ENCODE measurements around the gene CCDC50. TPM values are rescaled to one million over a fixed set of nuclear protein-coding genes. Genes with fewer than 3 reads are reported as not detected.

The CCDC50 gene
- total and polyA plus RNA-seq, 10 of the 15 experiments (the other 5 are each of a cell fraction or from before 2014, with no cell fraction given), result 46.7 to 150 (median 125) TPM

GRCh38 chr3:191361456-191361855 lies 32.3 kb downstream of the CCDC50 start:
- no peak overlapping the region for H3K9ac ChIP-seq (ENCODE audit: control insufficient read depth, insufficient read depth, low read length)
- no peak overlapping the region for H3K4me3 ChIP-seq
- no peak; the same call in 1 of the 3 replicates for ATAC-seq
- no peaks in the 10 kb centered on the region for H3K27me3 ChIP-seq (replicated peaks in 1 of 2; ENCODE audit: control insufficient read depth in 2 of 2, insufficient read depth in 2 of 2, low read length in 1 of 2)
- DNase-seq (ENCODE audit: low read depth, low spot score), result no peak
- intact Hi-C loops (cut with micrococcal nuclease; ENCODE audit: unreplicated experiment) (no loop called here), in situ Hi-C loops (cut with MboI) (no loop called here)
- no TSS peak for BruUV-seq (replicated peaks)
- ChIA-PET SMC1A (ENCODE audit: uncharacterized antibody, unreplicated experiment) (interaction anchor here (1.0 to 11.9 kb wide), 11 partner anchors 9 to 224 kb away, joined by 3 to 208 read pairs (median 4); no protein-coding TSS in a partner anchor), RAD21 (ENCODE audit: unreplicated experiment) (interaction anchor here (0.9 to 9.9 kb wide), 3 partner anchors 22 to 124 kb away, joined by 3 to 108 read pairs (median 72); no protein-coding TSS in a partner anchor), CTCF (interaction anchor here (0.8 to 1.8 kb wide), 5 partner anchors 11 to 1083 kb away, joined by 3 to 6 read pairs (median 3); no protein-coding TSS in a partner anchor), POLR2A (interaction anchor here (1.1 to 2.3 kb wide), 4 partner anchors 13 to 32 kb away, joined by 3 to 9 read pairs (median 4); partner anchors contain the start of gene CCDC50)
- H3K4me1 ChIP-seq (ENCODE audit: control insufficient read depth, insufficient read depth, low read length), result peaks cover 10% of the 10 kb centered on the region
- no peaks in the 10 kb centered on the region for H3K9me3 ChIP-seq (replicated peaks; ENCODE audit: control insufficient read depth, insufficient read depth, low read length)
- no peak for FAIRE-seq
- H3K27ac ChIP-seq (ENCODE audit: control insufficient read depth, insufficient read depth), result no peak overlapping the region
- no peak overlapping the region for H2AFZ ChIP-seq (ENCODE audit: control insufficient read depth, low read depth, low read length)
- H3K4me2 ChIP-seq (ENCODE audit: control insufficient read depth, insufficient read depth), result no peak overlapping the region
- H3K79me2 ChIP-seq (ENCODE audit: control insufficient read depth, insufficient read depth, low read length), result no peaks in the 10 kb centered on the region; the same call in 1 of the 2 replicates
- peaks cover 14 to 15% of the 10 kb centered on the region in 2 experiments for H3K36me3 ChIP-seq (ENCODE audit: control insufficient read depth in 2 of 2, insufficient read depth in 2 of 2, low read length in 1 of 2)
- 94% methylated on average over 1 of the region's 1 CpG for WGBS (ENCODE audit: insufficient coverage, insufficient replicate concordance, low lambda C conversion rate, missing lambda C conversion rate)
- no peaks in the 10 kb centered on the region for H4K20me1 ChIP-seq (ENCODE audit: control insufficient read depth, insufficient read depth)
- no peak for TF ChIP-seq ATF3 (IDR thresholded peaks at IDR 0.05; ENCODE audit: borderline replicate concordance, extremely low read depth, low read depth, low read length)
- no peak for TF ChIP-seq ELK1 (IDR thresholded peaks at IDR 0.05; ENCODE audit: low read depth, low read length)
- no peak for TF ChIP-seq ZBTB4 (CRISPR knock-in tag; IDR thresholded peaks at IDR 0.05)
- no peak for TF ChIP-seq ZNF687 (IDR thresholded peaks at IDR 0.05)
- TF ChIP-seq JUND (IDR thresholded peaks at IDR 0.05; ENCODE audit: low read depth, low read length), result no peak
- TF ChIP-seq ZBTB40 (IDR thresholded peaks at IDR 0.05; ENCODE audit: borderline replicate concordance), result no peak
- no peak for TF ChIP-seq NFIC (IDR thresholded peaks at IDR 0.05; ENCODE audit: low read depth, low read length)
- no peak for TF ChIP-seq RFX5 (IDR thresholded peaks at IDR 0.05; ENCODE audit: low read depth, low read length)
- TF ChIP-seq GATAD2B (conservative IDR thresholded peaks at IDR 0.05; ENCODE audit: low read depth), result no peak
- no peak for TF ChIP-seq SMARCA5 (IDR thresholded peaks at IDR 0.05)

Measured in GM12878 (cell line).